SH-SY5Y (cell line): ENCODE measurements around the gene RHBDL1.

Experiments
- GATA2 ChIP-seq: IDR thresholded peaks from 2 replicates; pipeline ENCODE4 v1.6.1; 2011; ENCODE audit warnings: mild to moderate bottlenecking, low read depth, low read length
- GATA3 ChIP-seq: IDR thresholded peaks from 2 replicates; pipeline ENCODE4 v1.6.1; 2011; ENCODE audit warnings: low read depth, mild to moderate bottlenecking, low read length, moderate library complexity

- TF ChIP-seq GATA3 (no peak), GATA2 (no peak)
Observed at GRCh38 chr16:635573-636205, 39.8 kb upstream of the RHBDL1 start.
